Right lobe of liver (tissue), 6 donors: ENCODE measurements around the gene PTOV1. TPM values are rescaled to one million over a fixed set of nuclear protein-coding genes. Genes with fewer than 3 reads are reported as not detected.

Experiments used
- ATAC-seq, 4 donors: fragments of 200-7000 bp; cut with Tn5 transposase; one replicate each; pipeline ENCODE4 v1.9.1; 2020; ENCODE audit warnings: mild to moderate bottlenecking in 4 of 4, moderate library complexity in 4 of 4
- DNase-seq, 3 donors: peaks; one replicate each; pipeline ENCODE4 v3.0.0-alpha.2; 2020
- H3K27ac ChIP-seq, 3 donors: fragments of 200-600 bp; one replicate each; pipeline ENCODE4 v1.8.0; 2022
- H3K27me3 ChIP-seq, 2 donors: fragments of 200-600 bp; one replicate each; pipeline ENCODE4 v1.8.0; 2022
- H3K36me3 ChIP-seq, 4 donors: fragments of 200-600 bp; sonication (generic) in 1 of 4; one replicate each; pipeline versions ENCODE4 v1.5.1 to v1.8.0; 2017 to 2022; ENCODE audit warnings: control low read depth in 1 of 4
- H3K4me1 ChIP-seq, 4 donors: fragments of 200-600 bp; sonication (generic) in 1 of 4; one replicate each; pipeline versions ENCODE4 v1.5.1 to v1.8.0; 2017 to 2022; ENCODE audit warnings: control low read depth in 1 of 4
- H3K4me3 ChIP-seq, 3 donors: fragments of 200-600 bp; one replicate each; pipeline ENCODE4 v1.8.0; 2022
- H3K9me3 ChIP-seq, 4 donors: fragments of 200-600 bp; sonication (generic) in 1 of 4; one replicate each; pipeline versions ENCODE4 v1.5.1 to v1.8.0; 2017 to 2022; ENCODE audit warnings: control low read depth in 1 of 4
- POLR2A ChIP-seq: fragments of 450-650 bp; IDR thresholded peaks from one replicate; pipeline ENCODE4 v1.6.1; 2017; ENCODE audit warnings: antibody characterized with exemption, mild to moderate bottlenecking
- WGBS: methylation state at CpG from one replicate; pipeline ENCODE4 v1.1.6; 2018; ENCODE audit warnings: low coverage, low lambda C conversion rate; ENCODE audit not compliant: insufficient coverage; ENCODE audit errors: missing lambda C conversion rate; 5-methylcytosine and 5-hydroxymethylcytosine counted together
- intact Hi-C, 2 donors: fragments of 100-400 bp; cut with DNase I; formaldehyde crosslinking; loops; one replicate each; pipeline versions ENCODE4 v1.11.2 to v1.14.1; 2022
- total RNA-seq, 6 experiments: library from RNA; depleted of rRNA in 2 of 6; stranded (reverse); fragments of >200 nt in 2 of 6; fragmentation: NEBNext Ultra II Directional in 3 of 6; extraction: Animal tissue kit (Norgen Biotek cat#: 25700) in 3 of 6; gene quantifications; one replicate each; pipeline versions ENCODE4 v1.1.0 to v1.2.4, GENCODE V29; 2016 to 2023
- TF ChIP-seq, protein P1 (sequence below), 4 donors: fragments of 200-600 bp in 3 of 4; fragments of 450-650 bp in 1 of 4; IDR thresholded peaks; one replicate each; pipeline versions ENCODE4 v1.5.1 to v1.8.0; 2016 to 2022; ENCODE audit warnings: antibody characterized with exemption in 4 of 4, mild to moderate bottlenecking in 2 of 4
- donor health status: DM: no; HTN: yes; CAD: no.
- donor health status: DM: no; HTN: no; CAD: no.
- donor health status: DM: no; HTN: no; CAD: no.
- donor health status: DM: no; HTN: yes; CAD: no.
- donor health status: DM: no; HTN: yes; CAD: no.

The PTOV1 gene
- total RNA-seq, 6 experiments from 2014 or later = 44.4 to 93.0 (median 69.6) TPM

DNA sequence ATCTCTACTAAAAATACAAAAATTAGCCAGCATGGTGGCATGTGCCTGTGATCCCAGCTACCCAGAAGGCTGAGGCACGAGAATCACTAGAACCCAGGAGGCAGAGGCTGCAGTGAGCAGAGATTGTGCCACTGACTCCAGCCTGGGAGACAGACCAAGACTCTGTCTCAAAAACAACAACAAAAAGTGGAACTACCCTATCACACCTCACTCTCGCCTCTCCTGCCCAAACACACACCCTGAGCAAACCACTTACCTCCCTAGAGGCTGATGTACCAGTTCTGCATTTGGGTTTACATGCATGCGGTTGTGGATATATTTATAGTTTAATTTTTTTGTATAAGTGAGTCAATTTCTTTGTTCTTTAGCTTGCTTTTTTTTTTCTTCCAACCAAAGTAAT, 7.7 kb upstream of the PTOV1 start:
- WGBS = 100% methylated on average over 1 of the region's 3 CpGs
- peaks cover 0 to 13% (median 5%) of the 10 kb centered on the region in 4 donors for H3K36me3 ChIP-seq
- no peak overlapping the region for H3K27ac ChIP-seq
- H3K27me3 ChIP-seq = no peaks in the 10 kb centered on the region
- DNase-seq = no peak
- H3K4me3 ChIP-seq = no peak overlapping the region
- TF ChIP-seq POLR2A = no peak
- TF ChIP-seq, protein P1, sequence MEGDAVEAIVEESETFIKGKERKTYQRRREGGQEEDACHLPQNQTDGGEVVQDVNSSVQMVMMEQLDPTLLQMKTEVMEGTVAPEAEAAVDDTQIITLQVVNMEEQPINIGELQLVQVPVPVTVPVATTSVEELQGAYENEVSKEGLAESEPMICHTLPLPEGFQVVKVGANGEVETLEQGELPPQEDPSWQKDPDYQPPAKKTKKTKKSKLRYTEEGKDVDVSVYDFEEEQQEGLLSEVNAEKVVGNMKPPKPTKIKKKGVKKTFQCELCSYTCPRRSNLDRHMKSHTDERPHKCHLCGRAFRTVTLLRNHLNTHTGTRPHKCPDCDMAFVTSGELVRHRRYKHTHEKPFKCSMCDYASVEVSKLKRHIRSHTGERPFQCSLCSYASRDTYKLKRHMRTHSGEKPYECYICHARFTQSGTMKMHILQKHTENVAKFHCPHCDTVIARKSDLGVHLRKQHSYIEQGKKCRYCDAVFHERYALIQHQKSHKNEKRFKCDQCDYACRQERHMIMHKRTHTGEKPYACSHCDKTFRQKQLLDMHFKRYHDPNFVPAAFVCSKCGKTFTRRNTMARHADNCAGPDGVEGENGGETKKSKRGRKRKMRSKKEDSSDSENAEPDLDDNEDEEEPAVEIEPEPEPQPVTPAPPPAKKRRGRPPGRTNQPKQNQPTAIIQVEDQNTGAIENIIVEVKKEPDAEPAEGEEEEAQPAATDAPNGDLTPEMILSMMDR (IDR thresholded peaks at IDR 0.05) = no peak
- intact Hi-C loops = no loop called here
- ATAC-seq = no peak
- H3K4me1 ChIP-seq = no peaks in the 10 kb centered on the region
- H3K9me3 ChIP-seq = no peaks in the 10 kb centered on the region

DNA sequence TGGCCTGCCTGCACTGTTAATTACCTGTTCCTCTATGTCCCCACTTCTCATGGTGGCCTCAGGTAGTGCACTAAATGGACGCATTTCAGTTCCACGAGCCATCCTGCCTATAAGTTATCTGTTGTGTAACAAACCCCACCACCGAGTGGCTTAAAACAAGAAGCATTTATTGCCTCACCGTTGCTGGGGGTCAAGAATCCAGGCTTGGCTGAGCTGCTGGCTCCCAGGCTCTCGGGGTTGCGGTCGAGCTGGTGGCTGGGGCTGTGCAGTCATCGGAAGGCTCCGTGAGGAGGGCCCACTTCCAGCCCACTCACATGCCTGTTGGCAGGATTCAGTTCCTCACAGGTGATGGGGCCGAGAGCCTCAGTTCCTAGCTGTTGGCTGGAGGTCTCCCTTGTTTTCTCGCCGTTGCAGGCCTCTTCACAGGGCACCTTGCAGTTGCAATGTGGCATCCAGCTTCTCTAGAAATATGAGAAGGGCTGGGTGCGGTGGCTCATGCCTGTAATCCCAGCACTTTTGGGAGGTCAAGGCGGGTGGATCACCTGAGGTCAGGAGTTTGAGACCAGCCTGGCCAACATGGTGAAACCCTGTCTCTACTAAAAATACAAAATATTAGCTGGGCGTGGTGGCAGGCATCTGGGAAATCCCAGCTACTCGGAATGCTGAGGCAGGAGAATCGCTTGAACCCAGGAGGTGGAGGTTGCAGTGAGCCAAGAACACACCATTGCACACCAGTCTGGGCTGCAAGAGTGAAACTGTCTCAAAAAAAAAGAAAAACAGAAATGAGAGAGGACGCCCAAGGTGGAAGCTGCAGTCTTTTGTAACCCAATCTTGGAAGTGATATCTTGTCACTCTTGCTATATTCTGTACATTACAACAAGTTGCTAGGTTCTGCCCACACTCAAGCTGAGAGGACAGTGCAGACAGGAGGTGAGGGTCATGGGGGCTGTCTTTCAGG, 6.5 kb upstream of the PTOV1 start:
- TF ChIP-seq POLR2A = no peak
- TF ChIP-seq, protein P1 (IDR thresholded peaks at IDR 0.05) = no peak
- no peak for DNase-seq
- Histone ChIP-seq H3K4me1 (no peaks in the 10 kb centered on the region), H3K27ac (no peak overlapping the region), H3K9me3 (no peaks in the 10 kb centered on the region), H3K4me3 (no peak overlapping the region), H3K27me3 (no peaks in the 10 kb centered on the region), H3K36me3 (peaks cover 0 to 6% (median 3%) of the 10 kb centered on the region in 4 donors)
- no peak for ATAC-seq
- intact Hi-C loops = no loop called here
- WGBS = 70% methylated on average over 10 of the region's 18 CpGs

DNA sequence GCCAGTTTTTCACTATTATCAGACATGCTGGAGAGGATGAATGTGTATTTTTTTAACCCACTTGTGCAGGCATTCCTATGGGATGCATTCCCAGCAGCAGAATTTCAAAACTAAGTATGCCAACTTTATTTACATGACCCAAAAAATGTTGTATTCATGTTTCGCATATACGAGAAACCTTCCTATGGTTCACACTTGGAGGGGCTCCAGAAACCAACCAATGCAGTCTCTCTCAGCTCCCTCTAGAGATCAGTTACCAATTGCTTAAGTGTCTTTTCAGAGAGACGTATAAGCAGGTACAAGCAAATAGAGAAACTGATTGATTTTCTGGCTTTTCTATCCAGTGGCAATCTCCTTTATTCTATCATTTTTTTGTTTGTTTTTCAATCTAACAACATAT, 5.5 kb upstream of the PTOV1 start:
- WGBS = 46% methylated on average over 3 of the region's 3 CpGs
- H3K27me3 ChIP-seq = no peaks in the 10 kb centered on the region
- no peak for TF ChIP-seq POLR2A
- TF ChIP-seq, protein P1 (IDR thresholded peaks at IDR 0.05) = no peak
- DNase-seq (no peak), ATAC-seq (no peak)
- no peaks in the 10 kb centered on the region for H3K36me3 ChIP-seq
- H3K9me3 ChIP-seq = no peaks in the 10 kb centered on the region
- H3K27ac ChIP-seq = no peak overlapping the region
- no peak overlapping the region for H3K4me3 ChIP-seq
- intact Hi-C loops = no loop called here
- H3K4me1 ChIP-seq = peaks cover 0 to 5% (median 1%) of the 10 kb centered on the region in 4 donors

DNA sequence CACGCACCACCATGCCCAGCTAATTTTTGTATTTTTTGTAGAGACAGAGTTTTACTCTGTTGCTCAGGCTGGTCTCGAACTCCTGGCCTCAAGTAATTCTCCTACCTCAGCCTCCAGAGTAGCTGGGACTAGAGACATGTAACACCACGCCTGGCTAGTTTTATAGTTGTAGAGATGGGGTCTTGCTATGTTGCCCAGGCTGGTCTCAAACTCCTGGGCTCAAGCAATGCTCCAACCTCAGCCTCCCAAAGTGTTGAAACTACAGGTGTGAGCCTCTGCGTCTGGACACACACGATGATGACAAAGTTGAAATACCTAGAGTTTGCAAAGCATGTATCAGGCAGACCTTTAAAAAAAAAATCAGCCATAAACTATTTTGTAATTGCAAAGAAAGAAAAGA, 4.6 kb upstream of the PTOV1 start:
- H3K4me1 ChIP-seq = peaks cover 0 to 5% (median 1%) of the 10 kb centered on the region in 4 donors
- H3K36me3 ChIP-seq = no peaks in the 10 kb centered on the region
- intact Hi-C loops = no loop called here
- no peak overlapping the region for H3K27ac ChIP-seq
- 67% methylated on average over 4 of the region's 5 CpGs for WGBS
- no peaks in the 10 kb centered on the region for H3K9me3 ChIP-seq
- H3K4me3 ChIP-seq = no peak overlapping the region
- TF ChIP-seq, protein P1 (IDR thresholded peaks at IDR 0.05) = no peak
- no peak for TF ChIP-seq POLR2A
- ATAC-seq = no peak
- no peaks in the 10 kb centered on the region for H3K27me3 ChIP-seq
- no peak for DNase-seq
